HG03039 (cell line): ENCODE measurements around the gene DLGAP5.
A peak's percentile ranks its signal among the peaks of the same experiment; 100 is the strongest.

Experiments used
- ATAC-seq: cut with Tn5 transposase; IDR thresholded peaks from one replicate; pipeline ENCODE4 v1.9.1; 2021; ENCODE audit warnings: mild to moderate bottlenecking, moderate library complexity; ENCODE audit not compliant: unreplicated experiment

The DLGAP5 gene, protein sequence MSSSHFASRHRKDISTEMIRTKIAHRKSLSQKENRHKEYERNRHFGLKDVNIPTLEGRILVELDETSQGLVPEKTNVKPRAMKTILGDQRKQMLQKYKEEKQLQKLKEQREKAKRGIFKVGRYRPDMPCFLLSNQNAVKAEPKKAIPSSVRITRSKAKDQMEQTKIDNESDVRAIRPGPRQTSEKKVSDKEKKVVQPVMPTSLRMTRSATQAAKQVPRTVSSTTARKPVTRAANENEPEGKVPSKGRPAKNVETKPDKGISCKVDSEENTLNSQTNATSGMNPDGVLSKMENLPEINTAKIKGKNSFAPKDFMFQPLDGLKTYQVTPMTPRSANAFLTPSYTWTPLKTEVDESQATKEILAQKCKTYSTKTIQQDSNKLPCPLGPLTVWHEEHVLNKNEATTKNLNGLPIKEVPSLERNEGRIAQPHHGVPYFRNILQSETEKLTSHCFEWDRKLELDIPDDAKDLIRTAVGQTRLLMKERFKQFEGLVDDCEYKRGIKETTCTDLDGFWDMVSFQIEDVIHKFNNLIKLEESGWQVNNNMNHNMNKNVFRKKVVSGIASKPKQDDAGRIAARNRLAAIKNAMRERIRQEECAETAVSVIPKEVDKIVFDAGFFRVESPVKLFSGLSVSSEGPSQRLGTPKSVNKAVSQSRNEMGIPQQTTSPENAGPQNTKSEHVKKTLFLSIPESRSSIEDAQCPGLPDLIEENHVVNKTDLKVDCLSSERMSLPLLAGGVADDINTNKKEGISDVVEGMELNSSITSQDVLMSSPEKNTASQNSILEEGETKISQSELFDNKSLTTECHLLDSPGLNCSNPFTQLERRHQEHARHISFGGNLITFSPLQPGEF

DNA sequence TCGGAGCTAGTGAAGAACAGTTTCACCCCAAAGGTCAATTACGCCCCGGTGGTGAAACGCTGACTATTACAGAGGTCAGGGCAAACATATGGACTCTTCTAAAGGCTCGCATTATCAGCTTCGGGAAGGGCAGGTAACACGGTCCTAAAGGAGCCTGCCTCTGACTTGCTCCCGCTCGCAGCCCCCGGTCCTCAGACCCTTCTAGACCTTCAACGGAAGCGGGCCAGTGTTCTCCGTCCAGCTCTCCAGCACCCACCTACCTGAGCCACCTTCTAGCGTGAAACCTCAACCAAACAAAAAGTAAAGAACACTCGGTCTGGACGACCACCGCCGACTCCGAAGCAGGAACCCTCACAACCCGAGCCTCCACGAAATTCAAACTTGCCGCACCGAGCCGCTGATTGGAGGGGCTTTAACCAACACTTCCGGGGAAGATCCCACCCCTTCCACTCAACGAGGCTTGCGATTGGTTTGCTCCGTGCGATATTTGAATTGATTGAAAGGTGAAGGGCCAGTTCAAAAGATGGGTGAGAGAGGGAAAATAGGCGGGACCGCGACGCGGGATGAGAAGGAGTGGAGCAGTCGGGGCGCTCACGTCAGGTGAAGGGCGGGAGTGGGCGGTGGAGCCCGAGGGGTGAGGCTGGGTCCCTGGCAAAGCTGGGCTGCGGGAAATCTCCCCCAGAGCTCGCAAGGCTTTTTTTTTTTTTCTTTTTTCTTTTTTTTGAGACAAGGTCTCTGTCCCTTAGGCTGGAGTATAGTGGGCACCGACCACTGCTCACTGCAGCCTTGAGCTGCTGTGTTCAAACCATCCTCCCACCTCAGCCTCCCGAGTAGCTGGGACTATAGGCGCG is at the start of gene DLGAP5:
TSS of gene DLGAP5 (minus strand) at position 383 of the 851 bp plus-strand sequence. CDS start 2,406 bp downstream, outside the sequence.
- peak; percentile 97 for ATAC-seq

DNA sequence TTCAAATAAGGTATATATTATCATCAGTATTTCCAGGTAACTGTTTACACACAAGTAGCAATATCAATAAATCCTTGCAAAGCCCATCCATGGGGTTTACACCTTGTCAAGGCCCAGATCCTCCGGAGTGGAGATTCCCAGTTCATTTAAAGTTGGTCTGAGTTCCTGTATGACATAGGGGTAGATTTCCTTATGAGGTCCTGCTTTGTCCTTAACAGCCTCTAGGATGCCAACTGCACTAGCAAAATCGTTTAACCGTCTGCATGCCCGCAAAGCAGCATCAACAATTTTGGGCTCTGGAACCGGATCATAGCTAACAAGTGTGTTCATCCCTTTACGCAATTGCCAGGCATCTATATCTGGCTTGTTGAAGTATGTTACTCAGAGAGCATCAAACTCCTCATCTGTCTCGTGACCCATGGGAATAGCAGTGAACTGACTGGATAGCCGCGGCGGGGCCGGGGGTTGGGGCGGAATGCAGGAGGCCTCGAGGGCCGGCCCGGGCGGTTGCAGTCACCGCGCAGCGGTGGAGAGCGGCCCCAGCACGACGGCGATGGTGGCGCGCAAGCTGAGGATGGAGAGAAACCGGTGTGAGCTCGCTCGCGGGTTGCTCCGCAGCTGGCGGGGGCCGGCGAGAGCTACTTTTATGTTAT is 49.3 kb upstream of the DLGAP5 start:
- no peak for ATAC-seq

DNA sequence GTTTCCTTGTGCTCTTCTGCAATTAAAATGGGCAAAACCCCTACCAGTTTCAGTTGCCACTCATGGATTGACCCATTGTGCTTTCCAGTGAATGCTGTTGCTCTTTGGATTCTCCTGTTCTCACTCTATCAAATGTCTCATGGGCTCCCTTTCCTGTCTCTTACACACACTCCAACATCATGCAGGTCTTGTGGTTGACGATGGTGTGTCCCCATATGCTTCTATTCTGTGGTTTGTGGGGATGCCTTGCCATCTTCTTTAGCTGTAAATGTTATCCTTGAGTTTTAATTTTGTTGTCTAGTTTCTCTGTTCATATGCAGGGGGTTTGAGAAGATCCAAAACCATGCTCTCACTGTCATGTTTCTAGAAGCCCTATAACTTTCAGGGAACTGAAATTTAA is 47.9 kb upstream of the DLGAP5 start:
- ATAC-seq, result no peak

DNA sequence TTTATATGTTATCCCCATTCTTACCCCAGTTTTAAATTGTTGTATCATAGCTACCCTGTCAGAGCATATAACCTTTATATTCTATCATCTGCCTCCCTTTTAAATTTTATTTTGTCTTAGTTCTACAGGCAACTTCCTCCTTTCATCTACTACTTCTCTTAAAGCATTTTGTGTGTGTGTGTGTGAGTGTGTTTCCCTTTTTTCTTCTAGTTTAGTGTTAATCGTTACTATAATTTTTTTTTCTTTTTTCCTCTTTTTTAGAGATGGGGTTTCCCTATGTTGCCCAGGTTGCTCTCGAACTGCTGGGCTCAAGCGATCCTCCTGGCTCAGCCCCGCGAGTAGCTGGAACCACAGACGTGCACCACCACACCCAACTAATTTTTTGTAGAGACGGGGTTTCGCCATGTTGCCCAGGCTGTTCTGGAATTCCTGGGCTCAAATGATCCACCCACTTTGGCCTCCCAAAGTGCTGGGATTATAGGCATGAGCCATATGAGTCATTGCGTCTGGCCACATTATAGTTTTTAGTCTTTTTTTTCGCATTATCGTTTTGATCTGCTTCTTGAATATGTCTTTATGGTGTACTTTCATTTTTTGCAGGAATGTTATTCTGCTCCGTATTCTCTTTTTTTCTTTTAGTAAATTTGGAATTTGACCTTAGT is 46.8 kb upstream of the DLGAP5 start:
- ATAC-seq, result no peak

DNA sequence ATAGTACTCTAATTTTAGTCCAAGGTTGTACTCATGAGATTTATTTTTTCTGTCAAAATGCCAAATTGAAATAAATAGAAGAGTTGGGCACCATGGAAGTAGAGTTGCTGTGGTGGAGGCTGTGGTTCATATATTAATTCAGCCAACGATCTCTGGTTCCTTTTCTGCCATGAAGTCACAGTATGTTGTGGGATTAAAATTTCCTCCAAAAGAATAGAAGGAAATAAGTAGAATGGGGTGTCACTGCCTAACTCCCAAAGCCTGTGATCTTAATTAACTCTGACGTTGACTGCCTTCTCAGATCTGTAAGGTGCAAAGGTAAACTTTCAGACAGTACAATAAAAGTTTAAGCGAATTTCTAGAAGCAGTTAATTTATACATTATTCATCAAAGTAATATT is 42.2 kb upstream of the DLGAP5 start:
- no peak for ATAC-seq

DNA sequence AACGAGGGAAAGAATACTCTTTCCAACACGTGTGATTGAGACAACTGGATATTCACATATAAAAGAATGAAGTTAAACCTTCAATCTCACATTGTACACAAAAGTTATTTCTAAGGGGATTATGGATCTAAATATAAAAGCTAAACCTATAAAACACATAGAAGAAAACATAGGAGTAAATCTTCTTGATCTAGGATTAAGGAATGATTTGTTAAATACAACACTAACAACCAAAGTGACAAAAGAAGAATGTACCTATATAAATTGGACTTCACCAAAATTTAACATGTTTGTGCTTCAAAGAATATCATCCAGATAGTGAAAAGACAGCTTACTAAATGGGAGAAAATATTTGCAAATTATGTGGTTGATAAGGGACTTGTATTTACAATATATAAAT is 36.9 kb upstream of the DLGAP5 start:
- no peak for ATAC-seq

DNA sequence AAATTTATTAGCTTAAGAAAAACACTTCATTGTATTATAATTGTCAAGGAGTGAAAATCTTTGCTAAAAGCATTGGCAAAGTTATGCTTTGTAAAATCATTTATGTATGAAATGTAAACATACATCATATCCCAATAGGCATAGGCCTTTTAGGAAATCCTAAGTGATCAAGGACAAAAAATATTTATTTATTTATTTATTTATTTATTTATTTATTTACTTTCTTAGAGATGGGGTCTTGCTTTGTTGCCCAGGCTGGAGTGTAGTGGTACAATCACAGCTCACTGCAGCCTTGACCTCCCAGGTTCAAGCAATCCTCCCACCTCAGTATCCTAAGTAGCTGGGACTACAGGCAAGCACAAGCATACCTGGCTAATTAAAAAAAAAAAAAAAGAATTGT is 32.0 kb upstream of the DLGAP5 start:
- no peak for ATAC-seq

DNA sequence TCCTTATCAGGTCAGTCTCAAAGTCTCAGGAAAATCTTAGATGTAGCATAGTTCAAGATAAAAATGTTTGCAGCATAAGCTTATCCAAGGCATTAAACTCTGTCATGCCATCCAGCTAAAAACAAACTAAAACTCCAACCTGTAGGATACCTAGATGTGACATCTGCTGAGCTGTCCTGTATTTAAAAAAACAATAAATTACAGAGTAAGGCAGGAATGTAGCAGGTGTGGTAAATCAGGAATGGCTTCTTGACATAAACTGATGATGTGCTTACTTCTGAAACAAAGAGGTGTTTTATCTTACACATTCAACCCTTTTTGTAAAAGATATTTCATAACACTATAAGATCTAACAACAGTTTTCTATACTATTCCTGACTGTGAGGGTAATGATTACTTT is 30.6 kb upstream of the DLGAP5 start:
- no peak for ATAC-seq

DNA sequence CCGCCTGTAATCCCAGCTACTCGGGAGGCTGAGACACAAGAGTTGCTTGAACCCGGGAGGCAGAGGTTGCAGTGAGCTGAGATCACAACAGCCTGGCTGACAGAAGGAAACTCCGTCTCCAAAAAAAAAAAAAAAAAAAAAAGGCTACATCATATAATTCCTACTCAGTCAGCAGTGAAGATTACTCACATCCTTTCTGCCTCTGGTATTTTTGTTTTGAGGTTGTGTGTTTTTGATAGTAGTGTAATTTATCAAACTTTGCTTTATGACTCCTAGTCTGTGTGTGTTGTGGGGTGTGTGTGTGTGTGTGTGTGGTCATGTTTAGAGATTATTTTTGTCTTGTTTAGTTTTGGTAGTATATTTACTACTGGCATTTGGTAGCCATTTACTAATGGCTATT is 29.8 kb upstream of the DLGAP5 start:
- no peak for ATAC-seq

DNA sequence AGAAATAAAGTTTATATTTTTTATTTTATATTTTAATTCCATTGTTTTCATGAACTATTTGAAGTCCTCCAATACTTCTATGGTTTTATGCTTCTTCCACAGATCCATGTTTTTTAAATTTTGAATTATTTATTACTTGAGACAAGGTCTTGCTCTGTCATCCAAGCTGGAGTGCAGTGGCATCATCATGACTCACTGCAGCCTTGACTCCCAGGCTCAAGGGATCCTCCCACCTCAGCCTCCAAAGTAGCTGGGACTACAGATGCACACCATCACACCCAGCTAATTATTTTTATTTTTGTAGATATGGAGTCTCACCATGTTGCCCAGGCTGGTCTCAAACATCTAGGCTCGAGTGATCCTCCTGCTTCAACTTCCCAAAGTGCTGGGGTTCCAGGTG is 28.8 kb upstream of the DLGAP5 start:
- no peak for ATAC-seq

DNA sequence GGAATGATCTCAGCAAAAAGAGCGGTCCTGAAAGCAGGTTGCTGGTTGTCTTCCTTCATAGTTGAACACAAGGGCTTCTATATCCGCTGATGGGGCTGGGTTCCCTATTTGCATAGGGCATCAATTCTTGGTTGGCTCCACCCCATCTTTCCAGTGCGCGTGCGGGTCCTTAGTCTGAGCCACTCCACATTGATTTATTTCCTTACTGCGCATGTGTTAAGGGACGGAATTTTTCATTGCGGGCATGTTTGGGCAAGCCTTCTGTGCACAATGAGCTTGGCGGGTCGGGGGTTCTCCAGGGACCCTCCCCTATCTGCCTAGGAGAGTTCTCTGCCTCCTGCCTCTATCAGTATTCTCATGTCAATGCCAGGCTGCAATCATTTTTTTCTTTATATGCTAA is 21.2 kb upstream of the DLGAP5 start:
- no peak for ATAC-seq

DNA sequence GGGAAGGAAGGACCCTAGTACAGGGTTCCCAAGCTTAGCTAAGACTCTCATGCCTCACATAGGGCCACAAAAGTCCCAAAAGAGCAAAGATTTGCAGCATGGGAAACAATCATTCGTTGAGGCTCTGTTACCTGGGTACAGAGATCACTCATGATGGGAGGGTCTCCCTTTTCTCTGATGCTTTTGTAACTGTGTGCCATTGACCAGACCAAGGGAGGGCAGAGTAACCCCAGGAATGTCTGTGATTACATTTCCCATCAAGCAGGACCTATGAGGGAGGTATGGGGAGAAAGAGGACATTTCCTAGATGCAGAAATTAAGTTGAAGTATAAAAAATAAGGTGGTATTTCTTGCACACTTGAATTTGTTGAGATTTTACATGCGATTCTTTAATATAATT is 16.4 kb upstream of the DLGAP5 start:
- no peak for ATAC-seq

DNA sequence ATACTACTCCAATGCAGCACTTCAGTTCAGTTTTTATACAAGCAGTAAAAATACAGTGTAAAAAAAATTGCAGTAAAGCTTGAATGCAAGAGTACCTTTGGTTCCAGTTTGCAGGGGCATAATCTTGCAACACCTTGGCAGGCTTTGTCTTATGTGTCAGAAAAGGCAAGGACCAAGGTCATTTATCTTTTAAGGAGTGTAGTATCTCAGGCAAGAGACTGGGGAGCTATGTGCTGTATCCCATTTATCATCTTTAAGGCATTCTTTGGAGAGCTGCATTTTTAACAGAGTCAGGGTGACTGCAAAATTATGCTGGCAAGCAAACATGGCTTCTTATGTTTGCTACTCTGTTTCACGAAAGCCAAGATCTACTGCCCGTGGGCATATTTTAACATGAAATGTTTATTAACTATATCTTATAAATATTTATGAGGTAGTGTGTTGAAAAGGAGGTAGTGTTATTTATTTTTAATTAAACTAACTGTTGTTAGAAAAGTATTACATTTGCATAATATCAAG is 14.8 kb upstream of the DLGAP5 start:
- ATAC-seq, result no peak

DNA sequence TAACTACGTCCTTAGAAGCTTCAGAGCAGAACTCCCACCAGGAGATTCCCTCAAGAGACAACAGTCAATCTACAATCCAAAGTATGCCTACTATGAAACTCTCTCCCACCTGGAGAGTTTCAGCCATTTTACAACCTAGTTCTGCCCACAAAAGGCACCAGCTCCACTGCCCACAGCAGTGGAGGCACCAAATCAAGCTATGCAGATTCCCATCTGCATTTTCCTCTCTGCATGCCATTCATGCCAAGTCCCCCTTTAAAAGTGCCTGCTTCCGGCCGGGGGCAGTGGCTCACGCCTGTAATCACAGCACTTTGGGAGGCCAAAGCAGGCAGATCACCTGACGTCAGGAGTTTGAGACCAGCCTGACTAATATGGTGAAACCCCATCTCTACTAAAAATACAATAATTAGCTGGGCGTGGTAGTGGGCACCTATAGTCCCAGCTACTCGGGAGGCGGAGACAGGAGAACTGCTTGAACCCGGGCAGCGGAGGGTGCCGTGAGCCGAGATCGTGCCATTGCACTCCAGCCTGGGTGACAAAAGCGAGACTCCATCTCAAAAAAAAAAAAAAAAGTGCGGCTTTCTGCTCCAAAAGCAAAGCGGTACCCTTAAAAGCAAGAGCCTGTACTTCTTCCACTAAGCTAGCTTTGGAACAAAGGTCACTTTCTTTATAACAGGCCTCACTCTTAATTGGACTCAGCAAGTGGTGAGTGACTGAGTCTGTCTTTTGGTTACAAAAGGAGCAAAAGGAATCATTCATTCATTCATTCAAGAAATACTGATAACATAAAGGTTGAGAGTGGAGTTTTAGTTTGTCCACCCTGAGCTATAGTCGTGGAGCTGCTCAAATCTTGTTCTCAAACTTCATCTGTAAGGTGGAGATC is 10.1 kb upstream of the DLGAP5 start:
- no peak for ATAC-seq

DNA sequence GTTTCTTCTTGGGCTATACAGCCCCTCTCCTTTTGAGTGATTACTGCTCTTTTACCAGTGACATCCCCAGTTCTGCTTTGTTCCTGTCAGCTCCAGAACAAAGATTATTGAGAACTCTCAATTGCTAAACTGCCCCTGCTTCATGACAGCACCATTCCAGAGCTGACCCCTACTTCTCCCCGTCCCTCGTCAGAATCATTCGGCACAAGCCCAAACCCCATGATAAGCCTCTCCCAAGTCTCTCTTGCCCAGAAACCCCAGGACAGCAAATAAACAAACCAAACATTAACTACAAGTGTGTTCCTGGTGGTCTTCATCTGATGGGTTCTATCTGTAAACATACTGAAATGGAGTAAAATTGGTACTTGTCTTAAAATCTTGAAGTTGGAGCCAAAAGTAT is 9.3 kb upstream of the DLGAP5 start:
- no peak for ATAC-seq

DNA sequence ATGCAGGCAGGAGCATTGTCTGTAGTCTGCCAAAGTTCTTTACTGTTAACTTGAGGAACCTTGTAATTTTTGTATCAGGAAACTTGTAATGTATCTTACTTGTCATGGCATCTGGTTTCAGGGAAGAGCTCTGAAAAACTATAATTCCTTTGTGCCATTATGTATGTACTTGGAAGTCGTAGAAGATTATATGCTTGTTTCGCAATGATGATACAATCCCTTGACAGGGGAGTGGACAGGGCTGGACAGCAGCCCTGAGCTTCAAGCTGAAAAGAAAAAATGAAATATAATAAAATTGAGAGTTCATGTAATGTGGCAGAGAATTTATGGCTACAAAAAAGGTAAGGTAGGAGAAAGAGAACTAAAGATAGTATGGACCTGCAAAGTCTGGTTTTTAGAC is 7.4 kb upstream of the DLGAP5 start:
- ATAC-seq, result no peak

DNA sequence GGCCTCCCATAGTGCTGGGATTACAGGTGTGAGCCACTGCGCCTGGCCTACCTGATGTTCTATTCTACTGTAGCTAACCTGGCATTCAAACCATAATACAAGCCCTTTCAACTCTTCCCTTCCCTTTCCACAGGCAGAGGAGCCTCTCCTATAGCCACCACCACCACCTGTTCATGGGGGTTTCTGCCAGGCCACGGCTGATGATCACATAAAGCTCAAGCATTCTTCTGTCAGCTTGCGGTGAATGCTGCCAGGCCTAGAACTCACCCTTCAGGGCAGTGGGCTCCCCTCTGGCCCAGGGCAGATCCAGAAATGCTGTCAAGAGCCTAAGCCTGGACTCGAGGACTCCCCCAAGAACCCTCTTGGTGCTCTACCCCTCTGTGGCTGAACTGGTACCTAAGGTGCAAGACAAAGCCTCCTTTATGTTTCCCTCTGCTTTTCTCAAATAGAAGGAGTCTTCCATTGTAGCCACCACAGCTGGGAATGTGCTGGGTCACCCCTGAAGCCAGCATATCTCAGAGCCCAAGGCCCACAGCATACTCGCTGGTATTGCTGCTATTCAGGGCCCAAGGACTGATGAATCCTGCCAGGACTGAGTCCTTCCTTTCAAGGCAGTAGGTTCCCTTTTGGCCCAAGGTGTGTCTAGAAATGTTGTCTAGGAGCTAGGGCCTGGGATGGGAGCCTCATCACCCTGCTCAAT is 3.4 kb upstream of the DLGAP5 start:
- ATAC-seq, result no peak

DNA sequence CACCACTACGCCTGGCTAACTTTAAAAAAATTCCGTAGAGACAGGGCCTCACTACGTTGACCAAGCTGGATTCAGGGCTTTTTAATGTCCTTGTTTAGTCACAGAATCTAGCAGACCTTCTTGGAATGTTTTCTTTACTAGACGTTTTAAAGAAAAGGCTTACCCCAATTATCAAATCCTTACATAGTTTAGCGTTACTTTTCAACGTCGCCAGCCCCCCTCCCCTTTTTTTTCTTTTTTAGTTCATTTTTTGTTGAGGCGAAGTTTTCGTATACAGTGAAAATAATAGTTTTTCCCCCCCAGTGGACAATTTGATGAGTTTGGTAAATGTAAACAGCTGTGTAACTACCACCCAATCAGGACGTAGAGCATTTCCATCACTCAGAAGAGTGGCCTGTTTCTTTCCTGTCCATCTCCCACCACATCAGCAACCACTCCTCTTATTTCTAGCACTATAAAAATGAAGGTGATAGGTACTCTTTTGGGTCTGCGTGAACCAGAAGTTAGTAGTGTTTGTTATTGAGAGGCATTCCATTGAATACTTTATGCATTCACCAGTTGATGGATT is 753 bp upstream of the DLGAP5 start:
- no peak for ATAC-seq
